Measurements from ENCODE around the gene F12.

GRCh38 chr5:177388521-177389052 lies 20.8 kb downstream of the F12 start:
- TF ChIP-seq, protein P1, sequence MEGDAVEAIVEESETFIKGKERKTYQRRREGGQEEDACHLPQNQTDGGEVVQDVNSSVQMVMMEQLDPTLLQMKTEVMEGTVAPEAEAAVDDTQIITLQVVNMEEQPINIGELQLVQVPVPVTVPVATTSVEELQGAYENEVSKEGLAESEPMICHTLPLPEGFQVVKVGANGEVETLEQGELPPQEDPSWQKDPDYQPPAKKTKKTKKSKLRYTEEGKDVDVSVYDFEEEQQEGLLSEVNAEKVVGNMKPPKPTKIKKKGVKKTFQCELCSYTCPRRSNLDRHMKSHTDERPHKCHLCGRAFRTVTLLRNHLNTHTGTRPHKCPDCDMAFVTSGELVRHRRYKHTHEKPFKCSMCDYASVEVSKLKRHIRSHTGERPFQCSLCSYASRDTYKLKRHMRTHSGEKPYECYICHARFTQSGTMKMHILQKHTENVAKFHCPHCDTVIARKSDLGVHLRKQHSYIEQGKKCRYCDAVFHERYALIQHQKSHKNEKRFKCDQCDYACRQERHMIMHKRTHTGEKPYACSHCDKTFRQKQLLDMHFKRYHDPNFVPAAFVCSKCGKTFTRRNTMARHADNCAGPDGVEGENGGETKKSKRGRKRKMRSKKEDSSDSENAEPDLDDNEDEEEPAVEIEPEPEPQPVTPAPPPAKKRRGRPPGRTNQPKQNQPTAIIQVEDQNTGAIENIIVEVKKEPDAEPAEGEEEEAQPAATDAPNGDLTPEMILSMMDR (IDR thresholded peaks at IDR 0.05; ENCODE audit: borderline replicate concordance, extremely low read depth, low read length, poor library complexity, severe bottlenecking): no peak
- no peak for TF ChIP-seq EZH2 (IDR thresholded peaks at IDR 0.05; ENCODE audit: borderline replicate concordance, low read depth, low read length, severe bottlenecking)
